ENCODE measurements around the gene KCTD10.

Gene KCTD10

GRCh38 chr12:109523504-109523903 is 46.4 kb upstream of the KCTD10 start:
- DNase-seq (ENCODE audit: low read depth in 1 of 2, low spot score in 1 of 2) = no peak
- Histone ChIP-seq H3K27ac (replicated peaks) (no peak overlapping the region), H3K4me3 (replicated peaks; ENCODE audit: insufficient read depth, low read length) (no peak overlapping the region), H3K27me3 (ENCODE audit: insufficient read depth, poor library complexity, severe bottlenecking) (no peaks in the 10 kb centered on the region)
- TF ChIP-seq REST (IDR thresholded peaks at IDR 0.05; ENCODE audit: insufficient replicate concordance, low read depth) (no peak), POLR2AphosphoS5 (IDR thresholded peaks at IDR 0.05; ENCODE audit: low read depth) (no peak), SPI1 (IDR thresholded peaks at IDR 0.05; ENCODE audit: borderline replicate concordance, low read depth) (no peak), CTCF (IDR thresholded peaks at IDR 0.05; ENCODE audit: insufficient read depth, low read length) (no peak), GABPA (IDR thresholded peaks at IDR 0.05; ENCODE audit: low read depth) (no peak)

- no peak overlapping the region for H3K4me3 ChIP-seq (replicated peaks; ENCODE audit: insufficient read depth, low read length)
- TF ChIP-seq SPI1 (IDR thresholded peaks at IDR 0.05; ENCODE audit: borderline replicate concordance, low read depth) (no peak), GABPA (IDR thresholded peaks at IDR 0.05; ENCODE audit: low read depth) (no peak), REST (IDR thresholded peaks at IDR 0.05; ENCODE audit: insufficient replicate concordance, low read depth) (no peak), POLR2AphosphoS5 (IDR thresholded peaks at IDR 0.05; ENCODE audit: low read depth) (no peak), CTCF (IDR thresholded peaks at IDR 0.05; ENCODE audit: insufficient read depth, low read length) (no peak)
- no peak for DNase-seq (ENCODE audit: low read depth in 1 of 2, low spot score in 1 of 2)
- no peak overlapping the region for H3K27ac ChIP-seq (replicated peaks)
- no peaks in the 10 kb centered on the region for H3K27me3 ChIP-seq (ENCODE audit: insufficient read depth, poor library complexity, severe bottlenecking)
These were observed 46.0 kb upstream of the KCTD10 start for GRCh38 chr12:109523071-109523470.

- H3K27ac ChIP-seq (replicated peaks) = no peak overlapping the region
- DNase-seq (ENCODE audit: low read depth in 1 of 2, low spot score in 1 of 2) = no peak
- TF ChIP-seq GABPA (IDR thresholded peaks at IDR 0.05; ENCODE audit: low read depth) = no peak
- no peak for TF ChIP-seq REST (IDR thresholded peaks at IDR 0.05; ENCODE audit: insufficient replicate concordance, low read depth)
- TF ChIP-seq SPI1 (IDR thresholded peaks at IDR 0.05; ENCODE audit: borderline replicate concordance, low read depth) = no peak
- no peak for TF ChIP-seq POLR2AphosphoS5 (IDR thresholded peaks at IDR 0.05; ENCODE audit: low read depth)
- TF ChIP-seq CTCF (IDR thresholded peaks at IDR 0.05; ENCODE audit: insufficient read depth, low read length) = no peak
- no peak overlapping the region for H3K4me3 ChIP-seq (replicated peaks; ENCODE audit: insufficient read depth, low read length)
- no peaks in the 10 kb centered on the region for H3K27me3 ChIP-seq (ENCODE audit: insufficient read depth, poor library complexity, severe bottlenecking)
These were observed 44.7 kb upstream of the KCTD10 start for GRCh38 chr12:109521831-109522230.

All from HL-60 (cell line).